ENCODE data around the gene AKNA.

The AKNA gene

DNA sequence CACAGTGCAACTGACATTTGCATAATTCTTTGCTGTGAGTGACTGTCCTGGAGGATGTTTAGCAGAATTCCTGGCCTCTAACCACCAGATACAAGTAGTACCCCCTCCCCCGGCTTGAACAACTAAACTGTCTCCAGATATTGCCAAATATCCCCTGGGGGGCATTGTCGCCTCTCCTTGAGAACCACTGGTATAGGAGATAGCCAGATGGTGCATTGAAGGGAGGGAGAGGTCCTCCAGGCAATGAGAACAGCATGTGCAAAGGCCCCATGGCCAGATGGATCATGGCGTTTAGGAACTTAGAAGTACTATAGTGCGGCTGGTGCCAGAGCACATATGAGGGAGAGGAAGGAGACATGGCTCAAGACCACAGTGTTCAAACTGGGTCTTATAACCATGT lies 83.8 kb downstream of the AKNA start:
- no peaks in the 10 kb centered on the region for H3K9me3 Mint-ChIP-seq
- DNase-seq = no peak
- no peak overlapping the region for H3K4me3 Mint-ChIP-seq
- no peak overlapping the region for H3K27ac Mint-ChIP-seq
- peaks cover 8% of the 10 kb centered on the region for H3K27me3 Mint-ChIP-seq (ENCODE audit: low read depth, poor library complexity)
- TF ChIP-seq, protein P1, sequence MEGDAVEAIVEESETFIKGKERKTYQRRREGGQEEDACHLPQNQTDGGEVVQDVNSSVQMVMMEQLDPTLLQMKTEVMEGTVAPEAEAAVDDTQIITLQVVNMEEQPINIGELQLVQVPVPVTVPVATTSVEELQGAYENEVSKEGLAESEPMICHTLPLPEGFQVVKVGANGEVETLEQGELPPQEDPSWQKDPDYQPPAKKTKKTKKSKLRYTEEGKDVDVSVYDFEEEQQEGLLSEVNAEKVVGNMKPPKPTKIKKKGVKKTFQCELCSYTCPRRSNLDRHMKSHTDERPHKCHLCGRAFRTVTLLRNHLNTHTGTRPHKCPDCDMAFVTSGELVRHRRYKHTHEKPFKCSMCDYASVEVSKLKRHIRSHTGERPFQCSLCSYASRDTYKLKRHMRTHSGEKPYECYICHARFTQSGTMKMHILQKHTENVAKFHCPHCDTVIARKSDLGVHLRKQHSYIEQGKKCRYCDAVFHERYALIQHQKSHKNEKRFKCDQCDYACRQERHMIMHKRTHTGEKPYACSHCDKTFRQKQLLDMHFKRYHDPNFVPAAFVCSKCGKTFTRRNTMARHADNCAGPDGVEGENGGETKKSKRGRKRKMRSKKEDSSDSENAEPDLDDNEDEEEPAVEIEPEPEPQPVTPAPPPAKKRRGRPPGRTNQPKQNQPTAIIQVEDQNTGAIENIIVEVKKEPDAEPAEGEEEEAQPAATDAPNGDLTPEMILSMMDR (IDR thresholded peaks at IDR 0.05) = no peak
- H3K36me3 Mint-ChIP-seq (ENCODE audit: low read depth) = peaks cover under 1% of the 10 kb centered on the region
- H3K4me1 Mint-ChIP-seq = peaks cover 11% of the 10 kb centered on the region

DNA sequence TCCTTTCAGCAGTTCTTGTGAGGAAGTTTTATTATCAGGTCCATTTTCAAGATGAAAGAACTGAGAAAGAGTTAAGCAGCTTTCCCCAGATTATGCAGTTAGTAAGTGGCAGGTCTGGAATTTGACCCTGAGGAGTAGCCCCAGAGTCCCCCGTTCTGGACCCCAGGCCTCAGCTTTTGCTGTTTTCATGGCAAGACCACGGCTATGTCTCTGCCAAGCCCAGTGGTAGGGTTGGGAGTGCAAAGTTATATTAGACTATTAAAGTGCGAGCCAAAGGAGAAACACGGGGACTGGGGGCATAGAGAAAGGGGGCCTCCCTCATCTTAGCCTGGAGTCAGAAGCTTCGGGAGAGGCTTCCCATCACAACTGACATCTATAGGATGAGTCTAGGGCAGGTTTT lies 84.2 kb downstream of the AKNA start:
- H3K4me3 Mint-ChIP-seq = no peak overlapping the region
- DNase-seq = no peak
- H3K27ac Mint-ChIP-seq = no peak overlapping the region
- H3K4me1 Mint-ChIP-seq = peaks cover 11% of the 10 kb centered on the region
- no peaks in the 10 kb centered on the region for H3K9me3 Mint-ChIP-seq
- H3K36me3 Mint-ChIP-seq (ENCODE audit: low read depth) = peaks cover 5% of the 10 kb centered on the region
- TF ChIP-seq, protein P1 (IDR thresholded peaks at IDR 0.05) = no peak
- peaks cover 8% of the 10 kb centered on the region for H3K27me3 Mint-ChIP-seq (ENCODE audit: low read depth, poor library complexity)

DNA sequence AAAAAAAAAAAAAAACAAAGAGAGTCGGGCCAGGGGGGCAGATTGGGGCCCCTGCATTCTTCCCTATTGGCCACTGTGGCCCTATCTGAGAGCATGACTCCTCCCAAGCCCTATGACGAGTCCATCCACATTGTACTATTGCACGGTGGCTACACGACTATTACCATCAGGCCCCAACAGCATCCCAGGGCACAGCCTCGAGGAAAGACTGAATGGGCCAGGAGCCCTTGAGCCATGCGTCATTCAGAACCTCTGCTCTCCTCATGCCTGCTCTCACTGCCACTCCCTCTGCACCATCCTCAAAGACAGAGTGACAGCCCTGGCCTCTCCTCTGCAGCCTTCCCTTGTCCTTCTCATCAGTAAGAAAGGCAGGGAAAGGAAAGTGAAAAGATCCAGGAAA lies 85.1 kb downstream of the AKNA start:
- Mint-ChIP-seq H3K4me3 (no peak overlapping the region), H3K4me1 (peaks cover 11% of the 10 kb centered on the region), H3K36me3 (ENCODE audit: low read depth) (peaks cover 13% of the 10 kb centered on the region), H3K27me3 (ENCODE audit: low read depth, poor library complexity) (peaks cover 8% of the 10 kb centered on the region), H3K27ac (no peak overlapping the region), H3K9me3 (no peaks in the 10 kb centered on the region)
- TF ChIP-seq, protein P1 (IDR thresholded peaks at IDR 0.05) = no peak
- no peak for DNase-seq

DNA sequence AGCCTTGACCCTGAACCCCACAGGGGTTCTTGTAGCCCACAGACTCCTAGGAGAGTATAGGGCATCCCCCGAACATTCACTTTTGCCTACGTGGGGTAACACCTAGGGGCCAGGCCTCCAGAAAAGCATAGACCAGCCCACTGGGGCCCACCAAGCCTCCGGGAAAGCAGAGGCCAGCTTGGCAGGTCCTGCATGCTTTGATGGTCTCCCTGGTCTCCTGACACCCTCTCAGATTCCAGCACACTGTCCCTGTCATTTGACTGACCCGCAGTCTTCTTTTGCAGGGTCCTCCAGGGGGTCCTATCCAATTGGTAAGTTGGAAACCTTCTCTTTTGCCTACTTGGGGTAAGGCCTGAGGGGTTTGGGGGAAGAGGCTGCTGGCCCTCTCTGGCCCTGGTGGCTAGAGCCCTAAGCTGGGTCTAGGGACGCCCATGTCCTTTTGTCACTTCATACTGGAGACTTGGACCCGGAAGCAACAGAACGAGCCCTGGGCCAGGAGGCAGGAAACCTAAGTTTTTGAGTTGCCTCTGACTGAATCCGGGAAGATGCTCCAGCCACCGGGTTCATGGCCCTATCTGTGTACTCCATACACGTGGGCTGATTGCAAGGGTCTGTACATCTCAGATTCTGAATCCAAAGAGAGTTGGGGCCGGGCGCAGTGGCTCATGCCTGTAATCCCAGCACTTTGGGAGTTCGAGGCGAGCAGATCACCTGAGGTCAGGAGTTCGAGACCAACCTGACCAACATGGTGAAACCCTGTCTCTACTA lies 85.8 kb downstream of the AKNA start:
- H3K4me3 Mint-ChIP-seq = no peak overlapping the region
- H3K27me3 Mint-ChIP-seq (ENCODE audit: low read depth, poor library complexity) = peaks cover 8% of the 10 kb centered on the region
- DNase-seq = no peak
- peaks cover 2% of the 10 kb centered on the region for H3K9me3 Mint-ChIP-seq
- H3K36me3 Mint-ChIP-seq (ENCODE audit: low read depth) = peaks cover 20% of the 10 kb centered on the region
- no peak overlapping the region for H3K27ac Mint-ChIP-seq
- TF ChIP-seq, protein P1 (IDR thresholded peaks at IDR 0.05) = no peak
- peaks cover 11% of the 10 kb centered on the region for H3K4me1 Mint-ChIP-seq

DNA sequence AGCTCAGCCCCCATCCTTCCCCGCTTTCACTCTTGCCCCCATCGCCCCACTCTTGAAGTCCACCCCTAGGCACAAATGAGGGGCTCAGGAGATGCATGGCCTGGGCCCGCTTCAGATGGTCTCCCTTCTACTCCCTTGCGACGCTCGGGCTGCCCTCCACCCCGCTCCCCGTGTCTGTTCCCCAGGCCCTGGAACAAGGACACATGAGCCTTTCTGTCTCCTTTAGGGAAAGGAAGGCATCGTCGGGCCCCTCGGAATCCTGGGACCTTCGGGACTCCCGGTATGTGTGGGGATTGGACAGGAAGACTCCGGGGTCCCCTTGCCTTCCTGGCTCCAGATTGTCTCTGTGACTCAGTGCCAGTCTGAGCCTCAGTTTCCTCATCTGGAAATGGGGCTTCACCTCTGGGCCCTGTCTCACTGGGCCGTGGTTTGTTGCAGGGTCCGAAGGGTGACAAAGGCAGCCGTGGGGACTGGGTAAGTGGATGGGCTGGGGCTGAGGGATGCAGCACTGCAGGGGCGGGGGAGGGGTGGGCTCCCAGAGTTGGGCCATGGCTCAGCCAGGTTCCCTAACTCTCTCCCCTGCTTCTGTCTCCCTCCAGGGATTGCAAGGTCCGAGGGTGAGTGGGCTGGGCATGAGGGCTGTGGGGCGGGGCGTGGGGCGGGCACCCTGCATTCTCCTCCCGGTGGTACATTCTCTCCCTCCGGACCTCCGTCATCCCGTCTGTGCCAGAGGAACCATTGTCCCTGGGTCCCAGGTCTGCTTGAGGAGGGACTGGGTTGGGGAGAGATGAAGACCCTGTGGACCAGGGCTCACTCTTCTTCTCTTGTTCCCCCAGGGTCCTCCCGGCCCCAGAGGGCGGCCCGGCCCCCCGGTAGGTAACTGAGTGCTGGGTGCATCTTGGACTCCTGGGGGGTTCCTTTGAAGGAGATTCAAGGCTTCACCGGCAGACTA lies 86.7 kb downstream of the AKNA start:
- Mint-ChIP-seq H3K27me3 (ENCODE audit: low read depth, poor library complexity) (peaks cover 8% of the 10 kb centered on the region), H3K4me3 (no peak overlapping the region), H3K27ac (peak overlapping the region; percentile 45), H3K9me3 (peaks cover 8% of the 10 kb centered on the region), H3K4me1 (peaks cover 11% of the 10 kb centered on the region), H3K36me3 (ENCODE audit: low read depth) (peaks cover 29% of the 10 kb centered on the region)
- TF ChIP-seq, protein P1 (IDR thresholded peaks at IDR 0.05) = no peak
- no peak for DNase-seq

Measured in nephron progenitor cell (in vitro differentiated cells).